Activated CD8-positive, alpha-beta memory T cell treated with anti-CD3 and anti-CD28 coated beads, Interleukin-2, amount 50 U/mL, for 4 hours (primary cell): Measurements from ENCODE around the gene PHLDB2.
A peak's percentile ranks its signal among the peaks of the same experiment; 100 is the strongest.
"Not testable (repeated sequence)": the region's sequence is repeated elsewhere in the genome, so short reads cannot be mapped to it uniquely, and the experiment has no call there.

Source experiments
- DNase-seq: peaks from one replicate; pipeline ENCODE4 v3.0.0-alpha.2; 2020

Gene PHLDB2

GRCh38 chr3:111859061-111859973, at the start of gene PHLDB2:
PHLDB2 (plus strand) TSS chr3:111859265; CDS start chr3:111884078, 24,813 bp downstream.
- peak; percentile 73 for DNase-seq

GRCh38 chr3:111810909-111811308, 48.2 kb upstream of the PHLDB2 start:
- no peak for DNase-seq

GRCh38 chr3:111811811-111812210, 47.3 kb upstream of the PHLDB2 start:
- no peak for DNase-seq

GRCh38 chr3:111812701-111813100, 46.4 kb upstream of the PHLDB2 start:
- no peak for DNase-seq

- no peak for DNase-seq
These were observed 45.6 kb upstream of the PHLDB2 start for GRCh38 chr3:111813441-111813840.

- DNase-seq: no peak
These were observed 45.1 kb upstream of the PHLDB2 start for GRCh38 chr3:111813979-111814378.

GRCh38 chr3:111816771-111817170, 42.3 kb upstream of the PHLDB2 start:
- not testable (repeated sequence) for DNase-seq

- no peak for DNase-seq
These were observed 39.1 kb upstream of the PHLDB2 start for GRCh38 chr3:111819927-111820326.

GRCh38 chr3:111820651-111821050, 38.4 kb upstream of the PHLDB2 start:
- DNase-seq: no peak

GRCh38 chr3:111821891-111822290, 37.2 kb upstream of the PHLDB2 start:
- DNase-seq: no peak

- DNase-seq: no peak
These were observed 36.3 kb upstream of the PHLDB2 start for GRCh38 chr3:111822804-111823203.

- DNase-seq: no peak
These were observed 35.7 kb upstream of the PHLDB2 start for GRCh38 chr3:111823341-111823855.

- no peak for DNase-seq
These were observed 34.7 kb upstream of the PHLDB2 start for GRCh38 chr3:111824351-111824750.

GRCh38 chr3:111827871-111828270, 31.2 kb upstream of the PHLDB2 start:
- no peak for DNase-seq

GRCh38 chr3:111828530-111828929, 30.5 kb upstream of the PHLDB2 start:
- no peak for DNase-seq

GRCh38 chr3:111829023-111829422, 30.0 kb upstream of the PHLDB2 start:
- DNase-seq: no peak

GRCh38 chr3:111831840-111832239, 27.2 kb upstream of the PHLDB2 start:
- DNase-seq: no peak

- no peak for DNase-seq
These were observed 22.0 kb upstream of the PHLDB2 start for GRCh38 chr3:111837112-111837511.

GRCh38 chr3:111838133-111838532, 20.9 kb upstream of the PHLDB2 start:
- no peak for DNase-seq

- no peak for DNase-seq
These were observed 13.0 kb upstream of the PHLDB2 start for GRCh38 chr3:111846039-111846438.

- no peak for DNase-seq
These were observed 12.3 kb upstream of the PHLDB2 start for GRCh38 chr3:111846717-111847116.

GRCh38 chr3:111848283-111848682, 10.8 kb upstream of the PHLDB2 start:
- DNase-seq: no peak

GRCh38 chr3:111848778-111849177, 10.3 kb upstream of the PHLDB2 start:
- no peak for DNase-seq

GRCh38 chr3:111850537-111850936, 8.5 kb upstream of the PHLDB2 start:
- DNase-seq: no peak
